NCI-H2029 treated with DMSO at 0.1 percent for 48 hours (cell line): ENCODE data around the gene IMMP2L.
"Not testable (repeated sequence)": the region's sequence is repeated elsewhere in the genome, so short reads cannot be mapped to it uniquely, and the experiment has no call there.

Source experiments
- DNase-seq: peaks from one replicate; lab custom pipeline; 2025; lab: John Stamatoyannopoulos, UW

IMMP2L gene

DNA sequence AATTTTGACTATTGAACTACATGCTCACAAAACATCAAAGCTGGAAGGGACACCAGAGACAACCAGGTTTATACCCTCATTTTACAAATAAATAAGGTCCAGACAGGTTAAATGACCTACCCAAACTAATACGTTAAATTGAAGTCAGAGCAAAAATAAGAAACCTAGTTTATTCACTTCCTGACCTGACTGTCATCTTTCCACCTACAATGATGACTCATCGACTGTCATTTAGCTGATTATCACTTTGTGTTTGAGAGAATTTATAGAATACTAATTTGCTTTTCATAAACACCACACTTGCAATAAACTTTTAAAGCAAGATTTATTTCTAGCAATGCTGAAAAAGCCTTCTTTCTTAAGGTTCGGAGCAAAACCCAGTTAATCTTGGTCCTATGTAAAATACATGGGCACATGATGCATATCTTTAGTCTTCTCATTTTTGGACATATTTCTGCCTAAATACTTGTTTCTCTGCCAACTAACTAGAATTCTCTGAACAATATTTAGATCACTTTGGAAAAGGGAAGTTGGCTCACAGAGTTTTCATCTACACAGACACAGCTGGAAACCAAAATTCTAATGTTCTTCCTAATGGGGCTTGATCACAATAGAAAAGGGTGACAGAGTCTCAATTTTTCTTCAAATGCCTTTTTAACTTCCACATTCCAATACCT is 488.1 kb downstream of the IMMP2L start:
- no peak for DNase-seq

DNA sequence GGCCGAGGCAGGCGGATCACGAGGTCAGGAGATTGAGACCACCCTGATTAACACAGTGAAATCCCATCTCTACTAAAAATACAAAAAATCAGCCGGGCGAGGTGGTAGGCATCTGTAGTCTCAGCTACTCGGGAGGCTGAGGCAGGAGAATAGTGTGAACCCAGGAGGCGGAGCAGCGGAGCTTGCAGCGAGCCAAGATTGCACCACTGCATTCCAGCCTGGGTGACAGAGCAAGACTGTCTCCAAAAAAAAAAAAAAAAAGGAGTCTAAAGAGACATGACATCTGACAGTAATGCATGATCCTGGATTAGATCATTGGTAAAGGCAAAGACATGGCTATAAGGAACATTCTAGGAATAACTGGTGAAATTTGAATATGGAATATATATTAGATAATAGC is 489.6 kb downstream of the IMMP2L start:
- DNase-seq: not testable (repeated sequence)

DNA sequence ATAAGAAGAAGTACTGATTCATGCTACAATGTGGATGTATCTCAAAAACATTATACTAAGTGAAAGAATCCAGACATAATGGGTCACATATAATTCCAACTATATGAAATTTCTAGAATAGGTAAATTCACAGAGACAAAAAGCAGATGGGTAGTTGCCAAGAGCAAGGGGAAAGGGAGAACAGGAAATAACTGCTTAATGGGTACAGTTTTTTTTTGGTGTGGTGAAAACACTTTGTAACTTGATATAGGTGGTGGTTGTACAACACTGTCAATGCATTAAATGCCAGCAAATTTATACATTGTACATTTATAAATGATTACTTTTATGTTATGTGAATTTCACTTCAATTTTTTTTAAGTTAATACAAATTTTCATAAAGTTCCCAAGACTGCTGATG is 490.7 kb downstream of the IMMP2L start:
- no peak for DNase-seq

DNA sequence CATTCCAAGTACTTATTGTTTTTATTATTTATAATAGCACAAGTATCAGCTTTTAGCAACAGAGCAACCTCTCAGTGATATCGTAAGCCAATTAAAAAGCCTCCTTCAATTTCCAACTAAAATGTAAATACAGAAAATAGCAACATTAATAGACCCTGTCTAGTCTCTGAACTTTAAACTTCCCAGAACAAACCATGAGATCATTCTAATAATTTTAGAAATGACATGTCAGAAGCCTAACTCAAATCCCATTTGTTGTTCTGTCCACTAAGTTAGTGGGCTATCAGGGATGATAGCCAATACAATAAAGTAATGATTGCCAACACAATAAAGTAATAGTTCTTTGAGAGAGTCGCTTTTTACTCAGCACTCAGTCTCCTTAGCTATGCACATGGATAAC is 493.7 kb downstream of the IMMP2L start:
- DNase-seq: no peak

DNA sequence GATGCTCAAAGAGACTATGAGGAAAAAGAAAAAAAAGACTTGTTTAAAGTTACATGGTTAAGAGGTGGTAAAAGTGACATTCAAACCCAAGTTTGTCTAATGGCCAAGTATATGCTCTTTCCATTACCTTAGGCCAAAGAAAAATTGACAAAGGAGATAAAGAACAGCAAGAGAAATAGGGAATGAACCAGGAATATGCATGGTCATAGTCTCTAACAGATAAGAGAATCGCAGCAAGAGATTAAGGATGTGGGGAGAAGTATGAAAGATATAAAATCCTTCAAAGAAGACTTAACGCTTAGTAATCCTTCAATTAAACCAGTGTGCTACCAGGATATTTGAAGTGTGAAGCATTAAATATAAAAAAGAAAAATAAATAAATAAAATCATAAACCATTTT is 494.6 kb downstream of the IMMP2L start:
- no peak for DNase-seq

DNA sequence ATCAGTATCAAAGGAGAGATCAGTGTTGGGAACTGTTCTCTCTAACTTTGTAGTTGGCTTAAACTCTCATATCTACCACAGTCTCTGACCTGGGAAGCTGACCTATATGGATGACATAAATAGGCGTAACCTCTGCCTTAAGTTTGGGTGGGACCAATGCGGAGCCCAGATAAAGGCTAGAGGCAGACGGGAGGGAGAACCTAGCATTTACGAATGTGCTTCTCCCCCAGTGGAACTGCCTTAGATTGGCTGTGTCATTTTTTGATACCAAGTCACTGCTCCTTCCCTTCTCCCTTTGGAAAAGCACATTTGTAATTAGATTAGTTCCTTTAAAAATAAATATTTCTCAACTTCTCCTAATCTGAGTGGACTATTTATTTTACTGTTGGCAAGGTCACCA is 495.0 kb downstream of the IMMP2L start:
- no peak for DNase-seq

DNA sequence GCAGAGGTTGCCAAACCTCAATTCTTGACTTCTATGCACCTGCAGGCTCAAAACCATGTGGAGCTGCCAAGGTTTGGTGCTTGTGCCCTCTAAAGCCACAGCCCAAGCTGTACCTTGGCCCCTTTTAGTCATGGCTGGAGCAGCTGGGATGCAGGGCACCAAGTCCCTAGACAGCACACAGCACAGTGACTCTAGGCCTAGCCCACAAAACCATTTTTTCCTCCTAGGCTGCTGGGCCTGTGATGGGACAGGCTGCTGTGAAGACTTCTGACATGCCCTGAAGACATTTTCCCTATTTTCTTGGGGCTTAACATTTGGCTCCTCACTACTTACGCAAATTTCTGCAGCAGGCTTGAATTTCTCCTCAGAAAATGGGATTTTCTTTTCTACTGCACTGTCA is 499.1 kb downstream of the IMMP2L start:
- no peak for DNase-seq

DNA sequence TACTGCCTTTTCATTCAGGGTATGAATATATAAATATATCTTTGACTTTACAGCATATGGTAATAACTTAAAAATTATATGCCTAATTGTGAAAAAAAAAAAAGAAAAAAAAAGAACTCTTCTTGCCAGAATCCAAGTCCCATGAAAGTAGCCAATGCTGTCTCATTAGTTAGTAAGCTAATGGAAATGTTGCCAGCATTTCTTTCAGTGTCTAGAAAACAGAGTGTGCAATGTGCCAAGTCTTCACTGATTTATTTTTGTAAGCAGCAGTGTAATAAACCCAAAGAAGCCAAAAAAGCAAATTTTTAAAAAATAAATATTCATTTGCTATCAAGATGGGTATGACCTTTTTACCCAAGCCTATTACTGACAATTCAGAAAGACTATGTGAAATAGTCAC is 502.5 kb downstream of the IMMP2L start:
- no peak for DNase-seq

DNA sequence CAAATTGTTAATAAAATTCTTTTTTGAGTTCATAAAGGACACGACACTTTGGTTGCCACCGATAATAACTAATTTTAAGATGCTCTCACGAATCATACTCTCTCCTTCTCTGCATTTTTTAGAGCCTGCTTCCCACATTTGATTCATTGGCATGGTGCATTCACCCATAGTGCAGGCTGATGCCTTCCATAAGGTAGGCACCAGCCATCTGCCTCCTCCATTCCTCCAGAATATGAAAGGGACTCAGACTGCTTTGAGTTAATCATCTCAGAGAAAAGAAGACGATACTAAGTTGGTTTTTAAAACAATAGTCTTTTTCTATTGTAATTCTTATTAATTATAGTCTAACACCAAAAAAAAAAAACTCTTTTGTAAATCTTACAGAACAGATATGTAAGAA is 505.2 kb downstream of the IMMP2L start:
- DNase-seq: no peak

DNA sequence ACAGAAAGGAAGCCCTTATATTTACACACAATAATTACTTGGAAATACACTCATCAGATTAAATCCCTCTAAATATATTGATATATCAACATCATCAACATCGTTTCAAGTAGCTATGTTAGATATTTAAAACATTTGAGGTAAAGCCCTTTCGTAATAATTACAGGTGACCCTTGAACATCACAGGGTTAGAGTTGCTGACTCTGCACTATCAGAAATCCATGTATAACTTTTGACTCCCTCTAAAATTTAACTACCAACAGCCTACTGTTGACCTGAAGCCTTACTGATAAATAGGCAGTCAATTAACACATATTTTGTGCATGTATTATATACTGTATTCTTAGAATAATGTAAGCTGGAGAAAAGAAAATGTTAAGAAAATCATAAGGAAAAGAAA is 505.9 kb downstream of the IMMP2L start:
- DNase-seq: no peak

DNA sequence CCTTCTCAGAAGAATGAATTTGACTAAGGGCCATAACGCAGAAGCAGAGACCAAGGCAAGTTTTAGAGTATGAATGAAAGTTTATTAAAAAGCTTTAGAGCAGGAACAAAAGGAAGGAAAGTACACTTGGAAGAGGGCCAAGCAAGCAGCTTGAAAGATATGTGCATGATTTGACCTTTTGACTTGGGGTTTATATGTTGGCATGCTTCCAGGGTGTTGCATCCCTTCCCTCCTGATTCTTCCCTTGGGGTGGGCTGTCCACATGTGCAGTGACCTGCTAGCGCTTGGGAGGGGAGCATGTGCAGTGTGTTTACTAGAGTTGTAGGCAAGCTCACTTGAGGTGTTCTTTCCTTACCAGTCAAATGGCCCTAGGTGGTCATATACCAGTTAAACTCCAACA is 509.3 kb downstream of the IMMP2L start:
- DNase-seq: no peak

DNA sequence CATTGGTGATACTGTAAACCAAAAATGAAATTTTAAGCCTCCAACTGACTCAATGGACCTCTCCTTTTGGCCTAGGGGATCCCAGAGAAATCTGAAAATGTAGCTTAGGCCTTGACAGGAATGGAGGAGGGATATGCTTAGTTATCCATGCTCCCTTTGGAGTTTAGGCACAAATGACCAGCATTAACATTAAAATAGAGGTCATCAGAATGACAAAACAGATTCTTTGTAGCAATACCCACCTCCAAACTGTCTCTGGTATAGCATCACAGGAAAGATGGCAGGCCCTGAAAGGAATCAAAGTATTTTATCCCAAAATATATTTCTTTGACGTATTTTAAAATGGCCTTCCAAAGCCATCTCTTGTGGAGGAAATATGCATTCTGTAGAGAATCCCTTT is 510.5 kb downstream of the IMMP2L start:
- no peak for DNase-seq

DNA sequence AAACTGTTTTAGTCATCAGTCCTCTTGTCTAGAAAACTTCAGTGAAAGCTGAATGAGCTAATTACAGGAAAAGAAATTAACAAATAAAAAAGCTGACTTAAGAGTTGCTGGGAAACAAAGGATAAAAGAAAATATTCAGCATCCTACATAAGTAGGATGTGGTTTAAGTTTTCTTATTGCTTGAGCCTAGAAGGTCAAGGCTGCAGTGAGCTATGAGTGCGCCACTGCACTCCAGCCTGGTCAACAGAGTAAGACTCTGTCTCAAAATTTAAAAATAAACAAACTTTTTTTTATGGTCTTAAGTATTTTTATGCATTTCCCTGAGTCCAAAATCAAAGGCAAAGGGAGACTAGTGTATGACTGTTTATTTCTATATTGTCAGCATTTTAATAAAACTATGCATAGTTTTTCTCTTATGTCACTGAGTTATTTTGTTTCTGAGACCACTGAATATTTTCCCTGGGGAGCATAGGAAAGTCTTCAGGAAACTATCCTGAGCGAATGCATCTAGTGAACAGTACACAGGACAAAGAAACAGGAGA is 511.3 kb downstream of the IMMP2L start:
- no peak for DNase-seq

DNA sequence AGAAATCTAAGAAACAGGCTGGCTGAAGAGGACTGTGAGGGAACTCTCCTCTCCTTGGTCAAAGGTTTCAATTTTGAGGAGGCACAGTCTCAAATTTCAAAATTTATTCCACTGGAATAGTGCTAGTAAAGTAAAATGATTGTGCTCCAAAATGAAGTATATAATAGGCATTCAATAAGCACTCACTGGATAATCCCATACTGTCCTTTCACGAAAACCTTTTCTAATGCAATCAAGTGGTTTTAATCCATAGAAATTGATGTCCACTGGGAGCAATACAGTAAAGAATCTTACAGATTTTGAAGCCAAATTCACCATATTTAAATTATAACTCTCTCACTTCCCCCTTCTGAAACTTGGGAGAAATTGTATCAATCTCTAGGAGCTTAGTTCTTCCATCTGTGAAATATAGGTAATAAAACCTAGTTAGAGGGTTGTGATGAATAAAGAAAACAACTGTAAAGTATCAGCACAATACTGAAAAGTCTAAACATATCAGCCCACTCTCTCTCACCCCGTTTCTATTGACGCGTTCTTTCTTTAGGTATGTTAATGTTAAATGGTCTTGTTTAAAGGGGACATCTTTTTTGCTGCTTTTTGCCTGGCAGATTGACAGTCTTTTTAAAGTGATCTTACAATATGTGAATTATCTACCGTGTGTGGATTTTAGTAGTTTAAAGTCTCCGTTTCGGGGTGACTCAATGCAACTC is 512.2 kb downstream of the IMMP2L start:
- no peak for DNase-seq

DNA sequence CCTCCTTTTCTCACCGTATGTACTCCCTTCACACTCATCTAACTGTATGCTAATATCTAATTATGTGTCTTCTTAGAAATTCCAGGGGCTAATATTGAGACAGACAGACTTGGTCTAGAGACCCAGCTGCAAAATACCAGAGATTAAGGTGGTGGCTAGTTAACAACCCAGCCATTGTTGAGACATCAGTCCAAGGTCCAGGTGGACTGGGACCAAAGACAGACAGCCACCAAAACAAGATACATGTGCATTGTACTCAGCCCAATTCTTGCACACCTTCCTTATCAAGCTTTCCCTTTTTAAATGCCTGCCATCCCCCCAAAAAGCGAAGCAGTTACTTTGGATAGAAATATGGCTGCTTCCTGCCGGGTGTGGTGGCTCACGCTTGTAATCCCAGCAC is 514.7 kb downstream of the IMMP2L start:
- DNase-seq: no peak

DNA sequence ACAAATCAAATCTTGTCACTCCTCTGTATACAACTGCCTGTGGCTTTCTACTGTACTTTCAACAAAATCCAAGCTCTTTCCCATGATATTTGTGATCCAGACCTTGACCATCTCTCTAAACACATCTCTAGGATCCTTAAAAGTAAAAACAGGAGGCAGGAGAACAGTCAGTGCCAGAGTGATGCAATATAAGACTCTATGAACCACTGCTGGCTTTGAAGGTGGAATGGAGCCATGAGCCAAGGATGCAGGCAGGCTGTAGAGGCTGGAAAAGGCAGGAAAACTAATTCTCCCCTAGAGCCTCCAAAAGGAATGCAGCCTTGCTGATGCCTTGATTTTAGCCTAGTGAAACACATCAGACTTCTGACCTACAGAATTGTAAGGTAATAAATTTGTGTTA is 516.8 kb downstream of the IMMP2L start:
- DNase-seq: no peak

DNA sequence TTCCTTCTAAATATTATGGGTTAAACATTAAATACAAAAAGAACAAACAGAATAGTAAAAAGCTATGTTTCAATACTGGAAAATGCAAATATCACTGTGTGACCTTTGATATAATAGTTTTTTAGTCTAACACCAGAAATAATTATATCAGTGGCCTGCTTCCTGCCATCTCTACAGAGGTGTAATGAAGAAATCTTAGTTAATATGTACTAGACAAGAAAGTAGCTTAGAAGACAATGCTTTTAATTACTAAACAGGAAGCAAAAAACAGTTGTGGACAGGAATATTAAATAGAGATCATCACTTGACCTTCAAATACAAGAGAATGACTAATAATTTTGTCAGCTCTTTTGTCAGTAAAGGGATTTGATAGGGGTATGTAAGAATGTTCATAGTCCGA is 518.7 kb downstream of the IMMP2L start:
- no peak for DNase-seq

DNA sequence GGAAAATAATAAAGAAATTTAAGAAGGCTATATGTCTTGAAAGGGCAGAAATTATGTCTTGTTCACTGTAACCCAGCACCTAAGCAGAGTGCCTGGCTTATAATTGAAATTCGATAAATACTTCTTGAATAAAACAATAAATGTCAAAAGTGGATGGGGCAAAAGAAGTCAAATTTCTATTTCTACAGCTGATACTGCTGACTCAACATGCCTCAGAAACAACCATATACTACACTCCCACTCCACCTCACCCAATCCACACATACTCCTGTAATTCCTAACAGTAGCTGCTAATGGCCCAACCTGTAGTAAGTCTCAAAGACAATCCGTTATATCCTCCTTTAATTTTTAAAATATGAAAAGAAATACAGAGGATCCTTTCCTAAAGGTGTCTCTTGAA is 519.5 kb downstream of the IMMP2L start:
- no peak for DNase-seq

DNA sequence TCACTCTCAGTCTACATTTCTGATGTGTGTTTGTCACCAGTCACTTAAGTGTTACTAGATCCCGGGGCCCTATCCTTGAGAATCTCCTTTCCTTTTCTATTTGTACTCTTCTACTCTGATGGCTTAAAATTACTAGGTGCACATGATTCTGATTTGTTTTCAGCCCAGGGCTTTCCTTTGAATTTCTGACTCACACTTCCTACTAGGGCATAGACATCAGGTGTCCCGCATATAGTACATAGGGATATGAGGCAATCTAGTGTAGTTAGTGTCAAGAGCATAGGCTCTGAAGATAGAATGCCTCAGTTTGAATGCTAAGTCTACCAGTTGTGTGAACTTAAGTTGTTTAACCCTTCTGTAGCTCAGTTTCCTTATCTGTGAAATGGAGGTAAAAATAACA is 520.7 kb downstream of the IMMP2L start:
- DNase-seq: no peak

DNA sequence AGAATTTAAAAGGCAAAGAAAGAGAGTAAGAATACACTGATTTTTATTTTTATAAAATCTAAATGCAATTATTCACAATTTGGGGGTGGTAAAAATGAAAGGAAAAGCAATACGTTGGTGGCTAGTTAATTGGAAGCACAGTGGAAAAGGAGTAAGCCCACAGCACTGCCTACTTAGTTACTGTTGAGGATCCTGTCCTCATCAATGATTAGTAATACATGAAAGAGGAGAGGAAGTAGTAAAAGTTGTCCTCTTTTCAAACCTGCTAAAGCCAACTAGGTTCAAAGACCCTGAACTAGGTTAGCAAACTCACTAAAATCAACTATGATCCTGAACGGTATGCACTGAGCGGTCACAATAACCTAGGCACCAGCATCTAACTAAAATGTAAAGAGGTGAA is 524.1 kb downstream of the IMMP2L start:
- no peak for DNase-seq

DNA sequence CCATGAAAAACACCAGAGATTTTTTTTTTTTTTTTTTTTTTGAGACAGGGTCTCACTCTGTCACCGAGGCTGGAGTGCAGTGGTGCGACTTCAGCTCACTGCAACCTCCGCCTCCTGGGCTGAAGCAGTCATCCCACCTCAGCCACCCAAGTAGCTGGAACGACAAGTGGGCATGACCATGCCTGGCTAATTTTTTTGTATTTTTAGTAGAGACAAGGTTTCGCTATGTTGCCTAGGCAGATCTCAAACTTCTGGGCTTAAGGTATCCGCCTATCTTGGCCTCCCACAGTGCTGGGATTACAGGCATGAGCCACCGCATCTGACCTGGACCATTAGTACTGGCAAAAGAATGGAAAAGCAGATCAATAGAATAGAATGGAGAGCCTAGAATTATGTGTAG is 530.4 kb downstream of the IMMP2L start:
- no peak for DNase-seq

DNA sequence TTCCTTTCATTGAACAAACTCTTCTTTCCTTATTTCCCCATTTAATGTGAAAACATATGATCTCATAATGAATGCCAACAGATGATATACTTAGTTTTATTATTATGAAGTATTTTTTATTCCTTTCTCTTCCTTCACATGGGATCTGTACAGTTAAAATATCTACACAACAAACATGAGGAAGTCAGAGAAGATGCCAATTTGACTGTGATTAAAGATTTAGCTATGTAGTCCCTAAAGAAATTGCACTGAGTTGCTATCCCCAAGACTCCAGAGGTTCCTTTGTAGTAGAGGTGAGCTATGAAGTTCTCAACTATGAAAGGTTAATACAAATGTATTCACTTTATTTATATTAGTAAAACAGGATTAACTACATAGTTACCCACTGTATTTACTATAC is 532.0 kb downstream of the IMMP2L start:
- no peak for DNase-seq

DNA sequence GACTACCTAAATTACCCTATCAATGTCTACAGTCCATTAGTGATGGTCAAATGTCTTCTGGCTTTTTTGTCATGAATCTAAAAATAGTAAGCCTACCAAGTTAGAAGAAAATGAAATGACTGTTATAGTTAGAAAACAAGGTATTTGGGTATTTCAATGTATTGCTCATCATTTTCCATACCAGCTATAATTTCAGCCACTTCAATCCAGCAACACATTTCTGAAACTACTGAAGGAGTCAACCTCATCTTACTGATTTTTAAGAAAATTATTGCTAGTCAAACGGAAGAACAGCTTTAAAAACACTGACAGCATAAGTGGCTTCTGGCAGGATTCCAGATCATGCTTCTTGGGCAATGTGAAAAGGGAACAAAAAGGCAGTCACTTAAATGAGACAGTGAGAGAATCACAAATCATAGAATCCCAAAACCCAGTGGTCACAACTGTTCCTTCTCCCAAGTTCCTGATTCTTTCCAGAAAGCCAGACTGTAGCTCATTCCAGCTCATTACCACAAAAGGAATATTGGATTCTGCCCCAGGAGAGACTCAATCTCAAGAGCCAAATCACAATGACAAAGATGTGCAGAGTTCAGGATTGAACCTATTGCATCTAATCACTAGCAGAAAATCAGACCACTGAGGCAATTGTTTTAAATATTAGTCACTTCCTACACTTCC is 532.6 kb downstream of the IMMP2L start:
- no peak for DNase-seq
